GM21447 (cell line): ENCODE data around the gene SLBP.
"Not testable (repeated sequence)": the region's sequence is repeated elsewhere in the genome, so short reads cannot be mapped to it uniquely, and the experiment has no call there.

ENCODE experiments used
- ATAC-seq: cut with Tn5 transposase; IDR thresholded peaks from one replicate; pipeline ENCODE4 v1.9.1; 2021; ENCODE audit not compliant: unreplicated experiment

The SLBP gene

GRCh38 chr4:1678244-1678643 lies 33.9 kb downstream of the SLBP start:
- ATAC-seq: no peak

GRCh38 chr4:1676605-1677525 lies 35.3 kb downstream of the SLBP start:
- no peak for ATAC-seq

GRCh38 chr4:1675802-1676137 lies 36.3 kb downstream of the SLBP start:
- no peak for ATAC-seq

GRCh38 chr4:1675136-1675801 lies 36.9 kb downstream of the SLBP start:
- no peak for ATAC-seq

DNA sequence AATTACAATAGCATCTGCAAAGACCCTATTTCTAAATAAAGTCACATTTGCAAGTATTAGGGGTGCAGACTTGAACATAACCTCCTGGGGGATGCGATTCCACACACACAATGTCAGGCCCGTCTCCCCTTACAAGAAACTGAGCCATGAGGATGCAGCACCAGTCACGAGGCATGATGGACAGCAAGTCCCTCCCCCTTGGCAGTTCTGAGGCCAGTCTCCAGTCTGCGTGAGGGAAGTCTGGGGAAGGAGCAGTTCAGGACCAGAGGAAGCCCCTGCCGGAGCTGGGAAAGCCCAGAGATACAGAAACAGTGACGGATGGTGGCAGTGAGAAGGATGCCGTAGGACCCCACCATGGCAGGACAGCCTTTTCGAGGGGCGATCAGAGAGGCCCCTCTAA lies 37.4 kb downstream of the SLBP start:
- ATAC-seq: no peak

GRCh38 chr4:1673671-1674070 lies 38.4 kb downstream of the SLBP start:
- ATAC-seq: no peak

DNA sequence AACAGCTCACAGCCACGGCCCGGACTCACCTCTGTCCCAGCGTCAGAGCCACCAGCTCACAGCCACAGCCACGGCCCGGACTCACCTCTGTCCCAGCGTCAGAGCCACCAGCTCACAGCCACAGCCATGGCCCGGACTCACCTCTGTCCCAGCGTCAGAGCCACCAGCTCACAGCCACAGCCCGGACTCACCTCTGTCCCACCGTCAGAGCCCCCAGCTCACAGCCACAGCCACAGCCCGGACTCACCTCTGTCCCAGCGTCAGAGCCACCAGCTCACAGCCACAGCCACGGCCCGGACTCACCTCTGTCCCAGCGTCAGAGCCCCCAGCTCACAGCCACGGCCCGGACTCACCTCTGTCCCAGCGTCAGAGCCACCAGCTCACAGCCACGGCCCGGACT lies 41.1 kb downstream of the SLBP start:
- ATAC-seq: not testable (repeated sequence)

- ATAC-seq: no peak
Measured at GRCh38 chr4:1670279-1670678, 41.8 kb downstream of the SLBP start.

DNA sequence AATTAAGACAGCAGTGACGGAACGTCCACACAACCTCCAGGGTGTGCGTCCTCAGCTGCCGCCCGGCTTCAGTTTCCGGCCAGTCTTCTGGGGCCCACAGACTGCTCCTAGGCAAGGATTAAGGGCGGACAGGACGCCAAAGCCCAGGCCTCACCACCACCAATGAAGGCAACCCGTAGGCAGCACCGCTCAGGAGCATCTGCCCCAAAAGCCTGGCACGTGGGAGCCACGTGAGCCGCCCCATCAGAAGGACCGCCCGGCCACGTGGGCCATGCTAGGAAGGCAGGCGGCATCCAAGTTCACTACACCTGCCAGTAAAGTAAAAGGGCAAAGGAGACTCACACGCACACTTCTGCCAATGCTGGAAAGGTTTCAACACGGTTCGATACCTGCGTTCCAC lies 42.3 kb downstream of the SLBP start:
- ATAC-seq: no peak

- ATAC-seq: no peak
Measured at GRCh38 chr4:1669270-1669669, 42.8 kb downstream of the SLBP start.

GRCh38 chr4:1668488-1668840 lies 43.7 kb downstream of the SLBP start:
- no peak for ATAC-seq

DNA sequence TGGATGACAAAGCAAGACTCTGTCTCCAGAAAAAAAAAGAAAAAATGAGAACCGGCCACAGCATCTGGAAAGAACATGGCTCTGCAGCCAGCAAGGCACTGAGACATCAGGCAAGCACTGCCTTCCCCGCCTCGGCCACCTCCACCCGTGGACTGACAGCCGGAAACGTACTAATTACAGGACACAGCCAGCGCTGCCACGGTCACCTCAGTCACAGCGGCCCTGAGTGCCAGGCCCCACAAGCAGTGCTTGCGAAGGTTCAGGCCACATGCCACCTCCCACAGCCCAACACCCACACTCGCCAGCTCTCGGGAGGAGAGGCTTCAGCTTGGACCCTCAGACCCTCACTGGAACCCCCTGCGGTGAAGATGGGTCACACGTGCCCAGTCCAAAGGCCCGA lies 44.8 kb downstream of the SLBP start:
- ATAC-seq: no peak

- no peak for ATAC-seq
Measured at GRCh38 chr4:1666391-1666790, 45.7 kb downstream of the SLBP start.

GRCh38 chr4:1664141-1664540 lies 48.0 kb downstream of the SLBP start:
- no peak for ATAC-seq

- no peak for ATAC-seq
Measured at GRCh38 chr4:1663549-1663948, 48.6 kb downstream of the SLBP start.

DNA sequence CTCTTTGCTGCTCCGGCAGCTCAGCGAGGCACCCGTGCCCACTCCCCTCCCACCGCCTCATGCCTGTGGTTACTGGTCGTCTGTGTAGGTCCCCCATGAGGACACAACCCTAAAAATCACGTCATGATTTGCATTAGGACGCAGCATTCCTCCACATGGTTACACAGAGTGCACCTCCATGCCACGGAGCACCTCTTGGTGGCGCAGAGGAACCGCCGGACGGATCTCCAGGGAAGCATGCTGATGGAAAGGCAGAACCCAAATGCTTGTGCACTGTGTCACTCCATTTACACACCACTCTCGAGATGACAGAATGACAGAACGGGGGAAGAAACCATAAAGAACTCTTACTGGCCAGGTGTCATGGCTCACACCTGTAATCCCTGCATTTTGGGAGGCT lies 50.4 kb downstream of the SLBP start:
- no peak for ATAC-seq

DNA sequence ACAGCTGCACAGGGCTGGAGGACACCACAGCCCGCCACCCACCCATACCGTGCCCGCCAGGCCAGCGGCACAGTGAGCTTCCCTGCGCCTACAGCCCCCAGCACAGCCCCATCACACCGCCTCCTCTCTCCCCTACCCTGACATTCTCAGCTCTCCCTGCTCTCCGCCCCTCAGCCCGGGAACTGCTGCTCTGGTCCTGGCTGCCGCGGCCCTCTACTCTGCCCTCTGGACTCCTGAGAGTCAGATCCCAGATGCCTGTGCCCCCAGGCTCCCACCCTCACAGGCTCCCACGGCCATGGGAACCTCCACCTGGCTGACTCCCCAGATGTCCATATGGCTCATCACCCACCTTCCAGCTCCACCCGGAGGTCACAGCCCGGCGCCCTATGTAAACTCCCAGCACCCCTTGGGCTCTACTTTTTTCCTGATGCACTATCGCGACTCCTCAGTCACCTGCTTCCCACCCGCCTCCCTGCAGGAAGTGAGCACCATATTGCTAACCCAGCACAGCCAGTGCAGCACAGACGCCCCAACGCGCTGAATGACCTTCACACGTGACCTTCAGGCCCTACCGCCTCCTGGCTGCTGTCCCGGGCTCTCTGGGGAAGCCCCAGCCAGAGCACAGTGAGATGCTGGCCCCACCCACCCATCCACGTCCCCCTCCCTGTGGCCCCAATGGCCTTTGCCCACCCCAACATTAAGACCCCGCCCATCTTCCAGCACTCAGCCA lies 51.0 kb downstream of the SLBP start:
- ATAC-seq: no peak

GRCh38 chr4:1659104-1660043 lies 52.7 kb downstream of the SLBP start:
- no peak for ATAC-seq

GRCh38 chr4:1658581-1658980 lies 53.5 kb downstream of the SLBP start:
- no peak for ATAC-seq

GRCh38 chr4:1658146-1658545 lies 54.0 kb downstream of the SLBP start:
- no peak for ATAC-seq

DNA sequence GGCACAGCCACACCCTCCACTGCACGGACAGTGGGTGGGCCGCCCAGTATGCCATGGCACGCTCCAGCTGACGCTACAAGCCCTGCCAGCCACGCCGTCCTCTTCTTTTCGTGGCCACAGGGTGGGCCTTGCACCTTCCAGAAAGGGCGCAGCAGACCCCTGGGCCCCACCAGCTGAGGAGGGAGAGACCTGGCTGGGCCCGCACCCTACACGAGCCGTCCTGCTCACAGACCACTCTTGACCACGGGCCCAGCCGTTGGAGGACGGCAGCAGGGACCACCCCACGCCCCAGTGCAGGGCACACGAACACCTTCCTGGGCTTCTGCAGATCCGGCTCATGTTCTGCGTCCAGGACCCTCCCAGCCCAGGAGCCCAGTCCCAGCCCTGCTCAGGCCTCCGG lies 55.1 kb downstream of the SLBP start:
- ATAC-seq: no peak
